DOHH2 (cell line): ENCODE data around the gene ABAT.

ENCODE experiments used
- H3F3A ChIP-seq: fragments of 200-600 bp; sonication (generic), shearing (Covaris generic); 2 replicates; pipeline ENCODE4 v1.6.0; 2016; ENCODE audit warnings: antibody characterized with exemption, mild to moderate bottlenecking; ENCODE audit not compliant: control insufficient read depth, insufficient read depth
- H3K27ac ChIP-seq: fragments of 200-600 bp; sonication (generic); 2 replicates; pipeline ENCODE4 v1.5.1; 2014; ENCODE audit warnings: low read depth, mild to moderate bottlenecking, low read length, moderate library complexity
- H3K27me3 ChIP-seq: fragments of 200-600 bp; sonication (generic); 2 replicates; pipeline ENCODE4 v1.6.1; 2014; ENCODE audit warnings: mild to moderate bottlenecking, low read length, mixed read lengths; ENCODE audit not compliant: control insufficient read depth
- H3K36me3 ChIP-seq: fragments of 200-600 bp; sonication (generic); 2 replicates; pipeline ENCODE4 v1.6.1; 2014; ENCODE audit warnings: mild to moderate bottlenecking, low read length, moderate library complexity, mixed read lengths; ENCODE audit not compliant: control insufficient read depth
- H3K4me1 ChIP-seq: fragments of 200-600 bp; sonication (generic); 2 replicates; pipeline ENCODE4 v1.6.1; 2014; ENCODE audit warnings: mild to moderate bottlenecking, low read length, mixed read lengths; ENCODE audit not compliant: control insufficient read depth
- H3K4me2 ChIP-seq: fragments of 200-600 bp; sonication (generic); 2 replicates; pipeline ENCODE4 v1.6.0; 2014; ENCODE audit warnings: mild to moderate bottlenecking, low read length, moderate library complexity
- H3K4me3 ChIP-seq: fragments of 200-600 bp; sonication (generic); 2 replicates; pipeline ENCODE4 v1.5.1; 2014; ENCODE audit warnings: mild to moderate bottlenecking, low read length, mixed read lengths
- H3K79me2 ChIP-seq: fragments of 200-600 bp; sonication (generic); 2 replicates; pipeline ENCODE4 v1.6.1; 2014; ENCODE audit warnings: mild to moderate bottlenecking, low read length, mixed read lengths; ENCODE audit not compliant: control insufficient read depth
- H3K9me2 ChIP-seq: fragments of 200-600 bp; sonication (generic); replicated peaks from 2 replicates; pipeline ENCODE4 v1.6.1; 2014; ENCODE audit warnings: mild to moderate bottlenecking, low read length, mixed read lengths; ENCODE audit not compliant: control insufficient read depth
- H3K9me3 ChIP-seq: fragments of 200-600 bp; sonication (generic); 2 replicates; pipeline ENCODE4 v1.6.1; 2014; ENCODE audit warnings: antibody characterized with exemption, low read length, mixed read lengths; ENCODE audit not compliant: control insufficient read depth, insufficient read depth
- H4K20me1 ChIP-seq: fragments of 200-600 bp; sonication (generic); 2 replicates; pipeline ENCODE4 v1.6.0; 2014; ENCODE audit warnings: low read depth, mild to moderate bottlenecking, antibody characterized with exemption, low read length, moderate library complexity; ENCODE audit not compliant: control insufficient read depth, insufficient read depth
- CTCF ChIP-seq: fragments of 200-600 bp; sonication (generic); IDR thresholded peaks from one replicate; pipeline ENCODE4 v1.5.1; 2014; ENCODE audit warnings: antibody characterized with exemption, mild to moderate bottlenecking, low read depth, low read length; ENCODE audit not compliant: poor library complexity, severe bottlenecking
- EZH2phosphoT487 ChIP-seq: fragments of 200-600 bp; sonication (generic); IDR thresholded peaks from 2 replicates; pipeline ENCODE4 v1.6.1; 2017; ENCODE audit warnings: borderline replicate concordance, mild to moderate bottlenecking, antibody characterized with exemption, low read length, moderate library complexity, mixed read lengths

The ABAT gene

GRCh38 chr16:8670014-8670560 lies 4.3 kb upstream of the ABAT start:
- Histone ChIP-seq H3K27me3 (peaks cover 14% of the 10 kb centered on the region), H3K4me1 (peaks cover 11% of the 10 kb centered on the region), H3K4me3 (no peak overlapping the region), H3K9me3 (no peaks in the 10 kb centered on the region), H3F3A (no peaks in the 10 kb centered on the region), H4K20me1 (no peaks in the 10 kb centered on the region), H3K4me2 (no peak overlapping the region), H3K9me2 (no peaks in the 10 kb centered on the region), H3K27ac (no peak overlapping the region), H3K36me3 (no peaks in the 10 kb centered on the region), H3K79me2 (no peaks in the 10 kb centered on the region)
- TF ChIP-seq CTCF (no peak), EZH2phosphoT487 (no peak)

GRCh38 chr16:8673611-8674412 lies 605 bp upstream of the ABAT start:
- H3K36me3 ChIP-seq: no peaks in the 10 kb centered on the region
- H3K27me3 ChIP-seq: peaks cover 25% of the 10 kb centered on the region
- H3K27ac ChIP-seq: no peak overlapping the region
- no peaks in the 10 kb centered on the region for H4K20me1 ChIP-seq
- TF ChIP-seq CTCF: no peak
- TF ChIP-seq EZH2phosphoT487: no peak
- H3K9me3 ChIP-seq: no peaks in the 10 kb centered on the region
- H3K79me2 ChIP-seq: no peaks in the 10 kb centered on the region
- H3F3A ChIP-seq: no peaks in the 10 kb centered on the region
- peak overlapping the region; percentile 88 for H3K4me2 ChIP-seq
- peak overlapping the region; percentile 81 for H3K4me3 ChIP-seq
- no peaks in the 10 kb centered on the region for H3K9me2 ChIP-seq
- peaks cover 12% of the 10 kb centered on the region for H3K4me1 ChIP-seq

- Histone ChIP-seq H3F3A (no peaks in the 10 kb centered on the region), H3K4me1 (peaks cover 18% of the 10 kb centered on the region), H3K9me3 (peaks cover 10% of the 10 kb centered on the region), H3K79me2 (no peaks in the 10 kb centered on the region), H3K4me2 (peak overlapping the region; percentile 88), H3K4me3 (peak overlapping the region; percentile 81), H3K9me2 (no peaks in the 10 kb centered on the region), H3K36me3 (no peaks in the 10 kb centered on the region), H3K27ac (no peak overlapping the region), H3K27me3 (peaks cover 33% of the 10 kb centered on the region), H4K20me1 (no peaks in the 10 kb centered on the region)
- TF ChIP-seq EZH2phosphoT487: no peak
- TF ChIP-seq CTCF: no peak
These were observed 1.1 kb downstream of the ABAT start for GRCh38 chr16:8675183-8676159.
